GM12872 (cell line): ENCODE measurements around the gene LSM14B.
A peak's percentile ranks its signal among the peaks of the same experiment; 100 is the strongest.

Experiments used
- CTCF ChIP-seq: IDR thresholded peaks from 3 replicates; pipeline ENCODE4 v1.5.1; 2011; ENCODE audit warnings: low read depth, mild to moderate bottlenecking, low read length, moderate library complexity; ENCODE audit not compliant: insufficient read depth

Gene LSM14B

GRCh38 chr20:62131560-62132320 lies 9.5 kb downstream of the LSM14B start:
- TF ChIP-seq CTCF: no peak

GRCh38 chr20:62132421-62132820 lies 10.1 kb downstream of the LSM14B start:
- TF ChIP-seq CTCF: no peak

- no peak for TF ChIP-seq CTCF
Measured at GRCh38 chr20:62133051-62133845, 11.0 kb downstream of the LSM14B start.

- peak; percentile 39 for TF ChIP-seq CTCF
Measured at GRCh38 chr20:62133864-62134263, 11.6 kb downstream of the LSM14B start.

GRCh38 chr20:62134735-62135231 lies 12.5 kb downstream of the LSM14B start:
- no peak for TF ChIP-seq CTCF

GRCh38 chr20:62135573-62136266 lies 13.4 kb downstream of the LSM14B start:
- no peak for TF ChIP-seq CTCF
